ENCODE results near the gene FAM32A.

Gene FAM32A

DNA sequence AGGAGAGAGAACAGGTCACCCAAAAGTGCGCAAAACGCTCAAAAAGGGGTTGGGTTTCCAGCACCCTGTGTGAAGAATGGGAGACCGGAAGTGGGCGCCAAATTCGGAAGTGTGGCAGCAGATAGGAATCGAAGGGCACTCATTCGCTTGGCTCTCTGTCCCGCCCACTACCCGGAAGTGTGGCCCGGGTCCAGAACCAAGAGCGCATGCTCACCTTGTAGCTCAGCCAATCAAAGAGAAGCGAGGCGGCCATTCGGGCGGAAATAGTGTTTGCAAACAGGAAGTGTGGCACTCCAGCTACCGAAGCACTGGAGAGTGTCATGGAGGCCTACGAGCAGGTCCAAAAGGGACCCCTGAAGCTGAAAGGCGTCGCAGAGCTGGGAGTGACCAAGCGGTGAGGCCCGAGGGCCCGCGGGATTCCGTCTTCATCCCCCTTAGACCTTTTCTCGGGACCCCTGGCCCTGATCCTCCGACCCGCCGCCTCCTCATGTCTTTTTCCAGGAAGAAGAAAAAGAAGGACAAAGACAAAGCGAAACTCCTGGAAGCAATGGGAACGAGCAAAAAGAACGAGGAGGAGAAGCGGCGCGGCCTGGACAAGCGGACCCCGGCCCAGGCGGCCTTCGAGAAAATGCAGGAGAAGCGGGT, at the start of gene FAM32A:
TSS of gene FAM32A (plus strand) at position 288 of the 645 bp plus-strand sequence. CDS start at position 321, 33 bp downstream.
- peak; percentile 97 for DNase-seq (ENCODE audit: low spot score)

DNA sequence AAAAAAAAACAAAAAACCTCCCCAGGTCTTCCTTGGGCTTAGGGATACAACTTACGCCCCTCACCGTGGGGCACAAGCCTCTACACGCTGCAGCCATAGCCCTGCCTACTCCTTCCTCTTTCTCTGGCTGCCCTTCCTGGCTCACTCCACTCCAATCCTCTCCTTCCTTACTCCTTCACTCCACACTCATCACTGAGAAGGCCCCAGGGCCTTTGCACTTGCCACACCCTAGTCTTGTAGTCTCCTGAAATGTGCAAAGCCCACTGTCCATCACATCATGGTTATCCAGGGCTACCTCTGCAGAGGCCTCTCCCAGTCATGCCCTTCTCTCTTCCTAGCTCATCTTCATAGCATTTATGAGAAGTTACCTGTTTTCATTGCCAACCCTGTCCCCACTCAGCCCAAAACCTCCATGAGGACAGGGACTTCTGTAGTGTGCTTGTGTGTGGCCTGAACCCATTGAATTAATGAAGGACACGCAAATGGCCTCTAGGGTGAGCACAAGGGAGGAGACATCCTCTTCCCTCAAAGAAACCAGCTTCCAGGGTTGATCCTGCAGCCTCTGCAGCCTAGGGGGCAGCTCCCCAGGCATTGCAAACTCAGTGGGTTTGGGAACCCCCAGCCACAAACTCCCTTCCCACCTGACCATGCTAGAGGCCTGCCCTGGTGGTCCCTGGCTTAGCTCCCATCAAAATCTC, 49.6 kb upstream of the FAM32A start:
- no peak for DNase-seq (ENCODE audit: low spot score)

DNA sequence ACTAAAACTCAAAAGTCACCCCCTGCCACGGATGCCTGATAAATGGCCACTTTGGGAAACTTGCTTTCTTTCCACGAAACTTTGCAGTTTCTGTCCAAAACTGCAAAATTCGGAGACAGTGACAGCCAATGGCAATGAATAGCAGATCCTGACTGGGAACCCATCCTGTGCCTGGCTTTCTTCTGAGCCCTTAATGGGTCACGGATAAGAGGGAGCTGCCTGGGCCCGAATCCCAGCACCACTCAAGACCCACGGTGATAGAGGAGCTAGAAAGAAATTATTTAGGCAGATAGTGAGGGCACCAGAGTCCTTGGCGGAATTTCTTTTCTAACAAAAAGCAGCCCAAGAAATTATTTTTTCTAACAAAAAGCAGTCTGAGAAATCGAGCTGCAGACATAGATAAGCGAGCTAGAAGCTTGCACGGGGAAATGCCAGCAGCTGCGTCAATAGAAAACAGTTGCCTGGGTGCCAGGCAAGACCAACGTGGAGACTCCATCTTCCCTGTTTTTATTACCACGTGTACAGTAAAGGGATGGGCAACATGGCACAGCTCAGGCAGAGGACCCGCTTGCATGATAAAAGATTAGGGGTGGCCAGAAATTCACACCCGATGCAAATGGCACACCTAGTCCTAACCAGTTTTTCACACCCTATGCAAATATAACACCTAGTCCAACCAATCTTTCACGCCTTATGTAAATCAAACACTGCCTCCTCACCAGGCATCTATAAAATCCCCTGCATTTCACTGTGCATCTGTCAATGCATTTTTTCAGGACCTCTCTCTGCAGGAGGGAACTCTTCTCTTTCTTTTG, 48.8 kb upstream of the FAM32A start:
- DNase-seq (ENCODE audit: low spot score): no peak

DNA sequence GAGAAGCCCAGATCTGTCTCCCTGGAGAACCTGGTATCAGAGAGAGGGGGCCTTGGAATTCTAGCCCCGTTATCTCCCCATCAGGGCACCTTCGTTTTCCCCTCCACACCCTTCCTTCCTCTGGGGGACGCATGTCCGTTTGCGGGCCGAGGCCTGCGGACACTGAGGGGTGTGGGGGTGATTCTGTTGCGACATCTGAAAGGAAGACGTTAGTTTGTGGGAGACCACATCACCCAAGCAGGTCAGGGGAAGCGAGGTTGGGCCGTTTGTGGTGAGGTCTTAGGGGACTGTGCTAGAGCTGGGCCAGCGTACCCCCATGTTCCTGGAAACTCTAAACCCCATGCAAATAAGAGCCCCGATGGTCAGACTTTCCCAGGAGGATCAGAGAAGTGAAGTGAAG, 45.5 kb upstream of the FAM32A start:
- no peak for DNase-seq (ENCODE audit: low spot score)

DNA sequence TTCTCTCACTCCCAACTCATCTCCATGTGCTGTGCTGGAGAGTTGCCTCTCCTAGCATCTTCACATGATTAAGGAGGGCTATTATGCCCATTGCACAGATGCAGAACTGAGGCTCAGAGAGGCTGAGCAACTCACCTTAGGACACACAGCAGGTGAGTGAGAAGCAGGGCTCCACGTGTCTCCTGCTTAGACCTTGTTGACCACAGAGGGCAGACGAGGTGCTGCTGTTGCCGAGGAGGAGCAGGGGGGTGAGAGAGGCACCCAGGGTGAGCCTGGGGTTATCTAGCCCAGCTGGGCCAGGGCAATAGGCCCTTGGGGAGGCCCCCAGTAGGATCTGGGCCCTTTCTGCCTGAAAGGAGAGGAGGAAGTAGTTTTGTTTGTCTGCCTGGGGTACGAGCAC, 44.2 kb upstream of the FAM32A start:
- no peak for DNase-seq (ENCODE audit: low spot score)

DNA sequence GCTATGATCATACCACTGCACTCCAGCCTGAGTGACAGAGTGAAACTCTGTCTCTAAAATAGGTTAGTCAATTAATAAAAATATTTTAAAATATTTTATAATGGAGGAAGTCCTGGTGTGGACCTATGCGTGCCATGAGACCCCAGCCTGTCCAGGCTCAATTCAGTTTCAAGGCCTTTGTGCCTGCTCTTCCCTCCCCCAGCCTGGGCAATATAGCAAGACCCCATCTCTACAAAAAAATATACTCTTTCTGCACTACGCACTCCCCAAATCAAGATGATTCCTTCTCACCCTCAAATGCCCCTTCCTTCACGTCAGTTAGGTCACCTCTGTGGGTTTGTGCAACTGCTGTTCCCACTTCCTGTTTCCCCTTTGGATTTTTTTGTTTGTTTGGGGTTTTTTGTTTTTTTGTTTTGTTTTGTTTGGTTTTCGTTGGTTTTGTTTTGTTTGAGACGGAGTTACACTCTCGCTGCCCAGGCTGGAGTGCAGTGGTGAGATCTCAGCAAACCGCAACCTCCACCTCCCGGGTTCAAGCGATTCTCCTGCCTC, 43.1 kb upstream of the FAM32A start:
- DNase-seq (ENCODE audit: low spot score): no peak

DNA sequence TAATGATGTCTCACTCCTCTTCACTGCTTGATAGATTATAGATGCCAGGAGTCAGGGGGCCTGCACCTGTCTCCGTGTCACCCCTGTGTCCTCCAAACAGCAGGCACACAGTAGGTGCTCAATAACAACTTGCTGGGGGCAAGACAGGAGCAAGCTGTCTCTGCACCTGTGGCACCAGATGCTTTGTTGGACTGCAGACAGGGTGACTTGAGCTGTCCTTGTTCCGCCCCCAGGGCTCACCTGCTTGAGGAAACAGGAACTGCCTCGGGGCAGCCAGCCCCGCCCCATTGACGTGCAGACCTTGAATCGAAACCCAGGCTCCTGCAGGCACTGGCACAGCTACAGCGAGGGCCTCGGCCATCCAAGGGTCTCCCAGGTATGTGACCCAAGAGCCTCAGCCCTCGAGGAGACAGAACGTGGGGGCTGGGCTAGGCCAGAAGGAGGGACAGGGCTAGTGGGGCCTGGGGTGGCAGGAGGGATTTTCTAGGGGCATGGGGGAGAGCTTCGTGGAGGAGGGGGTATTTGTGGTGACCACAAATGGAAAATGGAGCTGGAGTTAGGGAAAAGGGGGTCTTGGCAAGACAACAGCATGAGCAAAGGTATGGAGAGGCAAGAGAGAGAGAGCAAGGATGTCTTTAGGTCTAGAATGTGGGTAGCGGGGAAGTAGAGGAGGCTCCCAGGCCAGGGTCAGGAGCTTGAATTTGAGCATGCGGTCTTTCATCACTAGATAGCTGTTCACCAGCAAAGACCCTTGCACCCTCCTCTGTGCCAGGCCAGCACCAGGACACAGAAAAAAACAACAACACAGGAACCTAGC, 41.6 kb upstream of the FAM32A start, which contains the start of gene HSH2D:
TSS of gene HSH2D (plus strand) at position 287 of the 817 bp plus-strand sequence. CDS start 5,066 bp downstream, outside the sequence.
- no peak for DNase-seq (ENCODE audit: low spot score)

DNA sequence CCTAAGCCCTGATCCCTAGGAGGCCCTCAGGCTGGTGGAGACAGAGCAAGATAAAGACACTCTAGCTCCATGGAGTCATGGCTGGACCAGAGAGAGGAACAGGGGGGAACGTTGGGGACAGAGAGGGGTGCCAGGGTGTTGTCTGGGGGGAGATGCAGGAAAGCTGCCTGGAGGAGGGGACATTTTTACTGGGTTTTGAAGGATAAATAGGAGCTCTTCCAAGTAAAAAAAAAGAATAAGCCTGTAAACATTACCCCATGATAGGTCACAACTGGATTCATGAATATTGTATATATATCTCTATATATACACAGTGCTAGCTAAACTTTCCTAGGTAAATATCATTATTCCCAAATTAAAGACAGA, 41.0 kb upstream of the FAM32A start:
- no peak for DNase-seq (ENCODE audit: low spot score)

DNA sequence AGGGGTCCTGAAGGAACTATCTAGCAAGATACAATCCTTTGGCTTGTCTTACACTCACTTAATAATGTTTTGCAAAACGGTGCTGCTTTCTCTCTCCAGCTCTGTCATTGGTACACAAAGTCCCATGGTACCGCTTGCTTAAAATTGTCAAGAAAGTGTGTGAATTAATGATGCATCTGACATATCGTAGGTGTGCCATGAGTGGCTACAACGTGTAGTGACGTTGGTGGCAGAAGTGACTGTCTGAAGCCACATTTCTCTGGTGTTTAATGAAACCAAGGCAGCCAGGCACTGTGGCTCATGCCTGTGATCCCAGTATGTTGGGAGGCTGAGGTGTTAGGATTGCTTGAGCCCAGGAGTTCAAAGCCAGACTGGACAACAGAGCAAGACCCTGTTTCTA, 39.1 kb upstream of the FAM32A start:
- no peak for DNase-seq (ENCODE audit: low spot score)

DNA sequence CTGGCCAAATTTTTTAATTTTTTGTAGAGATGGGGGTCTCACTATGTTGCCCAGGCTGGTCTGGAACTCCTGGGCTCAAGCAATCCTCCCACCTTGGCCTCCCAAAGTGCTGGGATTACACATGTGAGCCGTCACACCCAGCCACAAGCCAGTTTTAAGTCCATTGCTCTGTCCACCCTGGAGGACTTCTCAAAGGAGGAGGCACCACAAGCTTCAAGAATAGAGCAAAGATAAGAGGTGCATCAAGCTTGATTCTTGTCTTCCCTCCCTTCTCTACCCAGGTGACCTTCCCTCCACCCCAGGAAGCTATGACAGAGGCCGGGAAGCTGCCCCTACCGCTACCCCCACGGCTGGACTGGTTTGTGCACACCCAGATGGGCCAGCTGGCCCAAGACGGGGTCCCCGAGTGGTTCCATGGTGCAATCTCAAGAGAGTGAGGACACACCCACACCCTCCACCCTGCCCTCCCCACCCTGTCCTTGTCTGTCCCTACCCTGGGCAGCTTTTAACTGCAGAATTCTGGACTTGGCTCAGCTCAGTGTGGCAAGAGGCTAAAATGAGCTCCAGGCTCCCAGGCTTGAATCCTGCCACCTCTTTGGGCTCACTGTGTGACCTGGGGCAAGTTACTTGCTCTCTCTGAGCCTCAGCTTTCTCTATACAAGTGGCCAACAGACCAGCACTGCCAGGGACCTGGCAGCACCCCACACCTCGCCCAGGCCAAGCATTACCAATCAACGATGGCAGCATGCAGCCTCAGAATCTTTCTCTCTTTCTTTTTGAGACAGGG, 36.6 kb upstream of the FAM32A start:
- no peak for DNase-seq (ENCODE audit: low spot score)

DNA sequence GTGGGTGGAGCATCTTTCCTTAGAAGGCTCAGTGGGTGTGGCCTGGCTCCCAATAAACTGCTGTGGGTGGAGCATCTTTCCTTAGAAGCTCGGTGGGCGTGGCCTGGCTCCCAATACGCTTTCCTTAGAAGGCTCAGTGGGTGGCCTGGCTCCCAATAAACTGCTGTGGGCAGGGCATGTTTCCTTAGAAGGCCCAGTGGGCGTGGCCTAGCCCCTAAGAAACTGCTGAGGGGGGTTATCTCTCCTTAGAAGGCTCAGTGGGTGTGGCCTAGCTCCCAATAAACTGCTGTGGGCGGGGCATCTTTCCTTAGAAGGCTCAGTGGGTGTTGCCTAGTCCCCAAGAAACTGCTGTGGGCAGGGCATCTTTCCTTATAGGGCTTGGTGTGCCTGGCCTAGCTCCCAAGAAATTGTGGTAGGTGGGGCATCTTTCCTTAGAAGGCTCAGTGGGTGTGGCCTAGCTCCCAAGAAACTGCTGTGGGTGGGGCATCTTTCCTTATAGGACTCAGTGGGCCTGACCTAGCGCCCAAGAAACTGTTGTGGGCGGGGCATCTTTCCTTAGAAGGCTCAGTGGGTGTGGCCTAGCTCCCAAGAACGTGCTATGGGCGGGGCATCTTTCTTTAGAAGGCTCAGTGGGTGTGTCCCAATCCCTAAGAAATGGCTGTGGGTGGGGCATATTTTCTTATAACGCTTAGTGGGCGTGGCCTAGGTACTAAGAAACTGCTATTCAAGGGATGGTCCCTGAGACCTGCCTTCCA, 31.5 kb upstream of the FAM32A start:
- no peak for DNase-seq (ENCODE audit: low spot score)

DNA sequence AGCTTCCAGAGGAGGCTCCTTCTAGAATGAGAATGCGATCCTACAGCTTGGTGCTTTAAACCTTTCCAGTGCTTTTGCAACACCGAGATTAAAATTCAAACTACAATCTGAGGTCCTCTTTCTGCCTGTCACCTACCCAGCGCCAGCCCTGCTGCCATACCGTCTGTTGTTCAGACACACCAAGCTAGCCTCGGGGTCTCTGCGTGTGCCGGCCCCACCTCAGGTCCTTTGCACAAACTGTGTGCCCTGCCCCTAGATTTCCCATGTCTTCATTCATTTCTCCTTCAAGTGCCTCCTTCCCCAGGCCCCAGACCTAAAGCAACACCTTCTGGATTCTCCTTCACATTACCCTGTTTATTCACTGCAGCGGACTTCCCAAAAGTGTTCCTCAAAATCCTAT, 30.7 kb upstream of the FAM32A start:
- no peak for DNase-seq (ENCODE audit: low spot score)

DNA sequence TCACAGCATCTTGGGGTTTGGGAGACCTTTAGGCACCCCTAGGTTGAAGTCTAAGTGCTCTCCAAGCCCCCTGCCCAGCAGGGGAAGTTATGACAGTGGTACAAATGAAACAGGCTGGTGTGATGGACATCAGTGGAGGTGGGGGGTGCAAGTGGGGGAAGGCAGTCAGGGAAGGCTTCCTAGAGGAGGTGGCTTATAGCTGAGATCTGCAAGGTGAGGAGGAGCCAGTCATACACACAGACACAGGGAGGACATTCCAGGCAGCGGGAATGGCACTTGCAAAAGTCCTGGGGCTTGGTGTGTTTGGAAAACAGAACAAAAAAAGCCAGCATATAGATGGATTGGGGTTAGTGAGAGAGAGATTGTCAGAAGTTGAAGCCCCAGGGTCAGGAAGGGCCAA, 30.1 kb upstream of the FAM32A start:
- DNase-seq (ENCODE audit: low spot score): no peak

DNA sequence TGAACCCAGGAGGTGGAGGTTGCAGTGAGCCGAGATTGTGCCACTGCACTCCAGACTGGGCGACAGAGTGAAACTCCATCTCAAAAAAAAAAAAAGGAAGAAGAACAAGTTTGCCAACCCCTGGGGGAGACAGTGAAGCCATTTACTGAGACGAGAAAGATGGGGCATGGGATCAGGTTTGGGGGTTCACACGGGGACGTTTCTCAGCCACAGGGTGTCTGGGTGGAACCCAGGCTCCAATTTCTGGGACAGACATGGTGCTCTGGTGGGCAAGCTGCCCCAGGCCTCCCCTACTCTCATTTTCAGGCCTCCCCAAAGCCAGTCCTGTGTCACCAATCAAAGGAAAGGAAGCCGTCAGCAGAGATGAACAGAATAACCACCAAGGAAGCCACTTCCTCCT, 28.3 kb upstream of the FAM32A start:
- DNase-seq (ENCODE audit: low spot score): no peak

DNA sequence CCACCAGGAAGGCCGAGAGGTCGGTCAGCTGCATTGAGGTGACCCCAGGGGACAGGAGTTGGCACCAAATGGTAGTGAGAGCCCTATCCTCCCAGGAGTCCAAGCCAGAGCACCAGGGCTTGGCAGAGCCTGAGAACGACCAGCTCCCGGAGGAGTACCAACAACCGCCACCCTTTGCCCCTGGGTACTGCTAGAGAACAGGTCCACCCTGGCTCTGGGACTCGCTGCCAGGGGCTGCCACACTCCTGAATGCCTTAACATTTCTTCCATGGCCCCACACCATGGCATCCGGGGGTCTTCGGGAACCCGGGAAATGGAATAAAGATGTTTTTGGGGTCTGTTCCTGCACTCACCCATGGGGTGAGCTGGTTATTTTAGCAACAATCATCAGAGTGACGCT, 27.6 kb upstream of the FAM32A start:
- no peak for DNase-seq (ENCODE audit: low spot score)

DNA sequence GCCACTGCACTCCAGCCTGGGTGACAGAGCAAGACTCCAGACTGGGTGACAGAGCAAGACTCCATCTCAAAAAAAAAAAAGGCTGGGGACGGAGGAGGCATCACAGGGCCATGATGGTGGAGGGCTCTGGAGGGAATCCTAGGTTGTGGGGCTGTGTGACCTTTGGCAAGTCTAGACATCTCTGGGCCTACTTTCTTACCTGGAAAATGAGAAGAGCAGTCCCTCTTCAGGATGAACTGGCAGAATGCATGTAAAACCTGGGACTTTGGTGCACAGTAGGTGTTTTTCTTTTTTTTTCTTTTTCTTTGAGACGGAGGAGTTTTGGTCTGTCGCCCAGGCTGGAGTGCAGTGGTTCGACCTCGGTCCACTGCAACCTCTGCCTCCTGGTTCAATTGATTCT, 25.6 kb upstream of the FAM32A start:
- DNase-seq (ENCODE audit: low spot score): no peak

DNA sequence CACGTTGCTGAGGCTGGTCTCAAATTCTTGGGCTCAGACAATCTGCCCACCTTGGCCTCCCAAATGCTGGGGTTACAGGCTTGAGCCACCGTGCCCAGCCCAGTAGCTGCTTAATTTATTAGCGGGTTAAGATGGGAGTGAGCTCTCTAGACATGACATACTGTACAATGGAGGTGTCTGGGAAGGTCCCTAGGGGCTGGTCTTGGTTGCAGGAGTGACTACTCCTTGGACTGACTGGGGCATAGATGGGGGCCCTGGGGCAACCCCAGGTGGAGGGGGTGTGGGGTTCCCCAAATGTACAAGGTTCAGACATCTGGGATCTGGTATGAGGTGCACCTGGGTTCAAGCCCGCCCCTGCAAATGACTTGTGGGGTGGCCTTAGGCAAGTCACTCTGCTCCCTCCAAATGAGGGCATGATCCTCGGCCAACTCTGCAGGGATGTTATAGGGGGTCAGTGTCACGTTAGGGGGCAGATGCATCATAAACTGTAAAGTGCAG, 24.7 kb upstream of the FAM32A start:
- no peak for DNase-seq (ENCODE audit: low spot score)

DNA sequence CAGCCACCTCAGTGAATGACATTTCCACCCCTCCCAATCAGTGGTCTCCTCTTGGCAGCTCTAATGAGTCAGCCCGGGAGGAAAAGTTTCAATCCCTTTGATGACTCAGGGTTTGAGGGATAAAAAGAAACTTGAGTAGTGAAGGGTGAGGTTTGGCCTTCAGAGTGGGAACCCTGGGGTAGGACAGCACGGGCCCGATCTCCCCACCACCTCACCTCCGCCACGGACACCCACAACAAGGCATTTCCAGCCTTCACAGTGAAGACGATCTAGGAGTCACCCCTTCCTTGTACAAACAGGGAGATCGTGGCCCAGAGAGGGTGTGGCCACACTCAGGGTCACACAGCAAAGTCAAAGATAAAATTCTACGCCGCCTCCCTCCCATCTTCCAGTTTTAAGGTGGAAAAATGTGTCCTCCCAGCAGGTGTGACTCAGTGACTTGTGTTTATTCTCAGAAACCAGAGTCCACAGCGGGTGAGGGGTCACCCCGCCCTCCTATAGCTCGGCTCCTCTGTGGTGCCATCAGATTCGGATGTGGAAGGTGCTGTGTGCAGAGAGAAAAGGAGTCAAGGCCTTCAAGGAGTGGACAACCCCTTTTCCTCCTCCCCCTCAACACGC, 24.2 kb upstream of the FAM32A start:
- no peak for DNase-seq (ENCODE audit: low spot score)

DNA sequence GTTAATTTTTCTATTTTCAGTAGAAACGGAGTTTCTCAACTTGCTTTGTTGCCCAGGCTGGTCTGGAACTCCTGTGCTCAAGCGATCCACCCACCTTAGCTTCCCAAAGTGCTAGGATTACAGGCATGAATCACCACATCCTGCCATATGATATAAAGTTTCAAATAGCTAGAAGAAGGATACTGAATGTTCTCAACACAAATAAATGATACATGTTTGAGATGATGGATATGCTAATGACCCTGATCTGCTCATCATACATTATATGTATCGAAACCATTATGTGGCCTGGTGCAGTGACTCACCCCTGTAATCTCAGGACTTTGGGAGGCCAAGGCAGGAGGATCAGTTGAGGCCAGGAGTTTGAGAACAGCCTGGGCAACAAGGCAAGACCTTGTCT, 23.4 kb upstream of the FAM32A start:
- DNase-seq (ENCODE audit: low spot score): peak; percentile 38

Data from Ammon's horn (tissue), 1 donor.